C4-2B (cell line): ENCODE measurements around the gene KLHDC4.
"Not testable (repeated sequence)": the region's sequence is repeated elsewhere in the genome, so short reads cannot be mapped to it uniquely, and the experiment has no call there.

Experiments
- H3K27ac ChIP-seq: fragments of 450-650 bp; 2 replicates; pipeline ENCODE4 v1.5.1; 2017
- ZFX ChIP-seq: fragments of 450-650 bp; IDR thresholded peaks from 2 replicates; pipeline ENCODE4 v1.6.1; 2017
- TF ChIP-seq, protein P1 (sequence below): fragments of 450-650 bp; conservative IDR thresholded peaks from 2 replicates; pipeline ENCODE4 v1.5.1; 2017; ENCODE audit warnings: mild to moderate bottlenecking

Gene KLHDC4

DNA sequence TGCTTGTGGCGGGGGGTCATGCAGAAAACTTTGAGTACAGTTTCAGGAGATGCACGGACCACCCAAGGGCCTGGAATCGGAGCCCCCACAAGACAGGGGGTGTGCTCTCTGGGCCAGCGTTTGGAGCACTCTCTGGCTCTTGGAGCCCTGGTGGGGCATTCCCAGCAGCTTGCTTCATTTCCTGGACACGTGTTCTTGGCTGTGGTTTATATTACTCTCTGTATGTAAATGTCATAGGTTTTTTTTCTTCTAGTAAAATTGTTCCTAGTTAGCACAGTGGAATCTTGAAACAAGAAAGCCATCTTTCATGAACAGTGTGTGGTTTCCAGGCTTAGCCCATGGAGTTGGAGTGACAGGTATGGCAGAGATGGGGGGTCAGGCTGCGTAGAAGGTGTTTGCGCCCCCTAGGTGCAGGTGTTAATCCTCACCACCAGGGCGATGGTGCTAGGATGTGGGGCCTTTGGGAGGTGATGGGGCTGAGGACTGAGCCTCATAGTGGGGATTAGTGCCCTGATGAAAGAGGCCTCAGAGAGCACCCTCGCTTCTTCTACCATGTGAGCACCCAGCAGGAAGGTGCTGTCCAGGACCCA, 83.7 kb downstream of the KLHDC4 start:
- TF ChIP-seq, protein P1, sequence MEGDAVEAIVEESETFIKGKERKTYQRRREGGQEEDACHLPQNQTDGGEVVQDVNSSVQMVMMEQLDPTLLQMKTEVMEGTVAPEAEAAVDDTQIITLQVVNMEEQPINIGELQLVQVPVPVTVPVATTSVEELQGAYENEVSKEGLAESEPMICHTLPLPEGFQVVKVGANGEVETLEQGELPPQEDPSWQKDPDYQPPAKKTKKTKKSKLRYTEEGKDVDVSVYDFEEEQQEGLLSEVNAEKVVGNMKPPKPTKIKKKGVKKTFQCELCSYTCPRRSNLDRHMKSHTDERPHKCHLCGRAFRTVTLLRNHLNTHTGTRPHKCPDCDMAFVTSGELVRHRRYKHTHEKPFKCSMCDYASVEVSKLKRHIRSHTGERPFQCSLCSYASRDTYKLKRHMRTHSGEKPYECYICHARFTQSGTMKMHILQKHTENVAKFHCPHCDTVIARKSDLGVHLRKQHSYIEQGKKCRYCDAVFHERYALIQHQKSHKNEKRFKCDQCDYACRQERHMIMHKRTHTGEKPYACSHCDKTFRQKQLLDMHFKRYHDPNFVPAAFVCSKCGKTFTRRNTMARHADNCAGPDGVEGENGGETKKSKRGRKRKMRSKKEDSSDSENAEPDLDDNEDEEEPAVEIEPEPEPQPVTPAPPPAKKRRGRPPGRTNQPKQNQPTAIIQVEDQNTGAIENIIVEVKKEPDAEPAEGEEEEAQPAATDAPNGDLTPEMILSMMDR = no peak
- no peak for TF ChIP-seq ZFX

DNA sequence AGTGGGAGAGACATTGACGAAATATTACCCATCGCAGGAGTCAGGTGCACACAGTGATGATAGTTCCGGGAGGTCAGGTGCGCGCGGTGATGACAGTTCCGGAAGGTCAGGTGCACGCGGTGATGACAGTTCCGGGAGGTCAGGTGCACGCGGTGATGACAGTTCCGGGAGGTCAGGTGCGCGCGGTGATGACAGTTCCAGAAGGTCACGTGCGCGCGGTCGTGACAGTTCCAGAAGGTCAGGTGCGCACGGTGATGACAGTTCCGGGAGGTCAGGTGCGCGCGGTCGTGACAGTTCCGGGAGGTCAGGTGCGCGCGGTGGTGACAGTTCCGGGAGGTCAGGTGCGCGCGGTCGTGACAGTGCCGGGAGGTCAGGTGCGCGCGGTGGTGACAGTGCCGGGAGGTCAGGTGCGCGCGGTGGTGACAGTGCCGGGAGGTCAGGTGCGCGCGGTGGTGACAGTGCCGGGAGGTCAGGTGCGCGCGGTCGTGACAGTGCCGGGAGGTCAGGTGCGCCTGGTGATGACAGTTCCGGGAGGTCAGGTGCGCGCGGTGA, 84.7 kb downstream of the KLHDC4 start:
- H3K27ac ChIP-seq = not testable (repeated sequence)

More for the DNA sequence above, 83.7 kb downstream of the KLHDC4 start:
- no peak overlapping the region for H3K27ac ChIP-seq

DNA sequence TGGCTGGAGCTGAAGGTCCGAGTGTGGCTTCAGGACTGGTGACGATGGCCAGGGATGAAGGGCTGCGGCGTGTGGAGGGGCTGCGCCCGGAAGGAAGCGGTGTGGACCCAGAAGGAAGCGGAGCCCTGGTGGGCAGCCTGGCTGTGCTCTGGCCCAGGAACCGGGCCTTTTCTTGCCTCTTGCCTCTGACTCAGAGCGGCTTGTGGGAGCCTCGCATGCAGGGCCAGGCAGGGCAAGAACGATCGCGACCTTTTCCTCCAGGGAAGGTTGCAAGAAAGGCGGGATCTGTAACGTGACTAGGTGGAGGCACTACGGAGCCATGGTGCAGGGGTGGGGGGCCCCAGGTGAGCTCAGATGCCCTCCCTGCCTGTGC, 85.5 kb downstream of the KLHDC4 start:
- no peak for TF ChIP-seq ZFX
- TF ChIP-seq, protein P1 = no peak
- H3K27ac ChIP-seq = no peak overlapping the region

DNA sequence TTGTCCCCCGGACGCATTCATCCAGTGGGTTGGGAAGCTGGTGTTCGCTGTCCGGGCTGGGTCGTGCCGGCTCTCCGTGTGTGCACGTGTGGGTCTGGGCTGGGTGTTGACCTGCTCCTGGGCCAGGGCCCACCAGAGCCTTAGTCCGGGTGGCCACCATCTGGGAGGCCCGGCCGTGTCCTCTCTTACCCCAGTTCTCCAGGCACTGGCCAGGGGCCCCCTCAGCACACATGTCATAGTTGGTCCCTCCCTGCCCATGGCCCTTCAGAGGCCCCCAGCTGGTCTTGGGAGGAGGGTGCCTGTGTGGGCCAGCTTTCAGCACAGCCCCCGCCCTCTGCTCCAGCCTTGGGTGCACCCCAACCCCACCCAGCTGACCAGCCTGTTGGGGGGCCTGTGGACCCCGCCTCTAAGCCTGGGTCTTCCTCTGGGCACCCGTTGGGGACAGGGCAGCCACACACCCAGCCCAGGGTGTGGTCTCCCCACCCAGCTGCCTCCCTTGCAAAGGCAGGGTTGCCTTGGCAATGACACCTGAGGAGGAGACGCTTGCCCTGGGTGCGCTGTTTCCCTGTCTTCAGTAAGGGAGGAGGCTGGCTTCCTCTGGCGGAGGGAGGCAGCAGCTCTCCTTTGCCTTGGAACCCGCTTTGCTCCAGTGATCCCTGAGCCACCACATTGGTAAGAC, 86.1 kb downstream of the KLHDC4 start:
- TF ChIP-seq, protein P1 = no peak
- TF ChIP-seq ZFX = no peak
- H3K27ac ChIP-seq = no peak overlapping the region

DNA sequence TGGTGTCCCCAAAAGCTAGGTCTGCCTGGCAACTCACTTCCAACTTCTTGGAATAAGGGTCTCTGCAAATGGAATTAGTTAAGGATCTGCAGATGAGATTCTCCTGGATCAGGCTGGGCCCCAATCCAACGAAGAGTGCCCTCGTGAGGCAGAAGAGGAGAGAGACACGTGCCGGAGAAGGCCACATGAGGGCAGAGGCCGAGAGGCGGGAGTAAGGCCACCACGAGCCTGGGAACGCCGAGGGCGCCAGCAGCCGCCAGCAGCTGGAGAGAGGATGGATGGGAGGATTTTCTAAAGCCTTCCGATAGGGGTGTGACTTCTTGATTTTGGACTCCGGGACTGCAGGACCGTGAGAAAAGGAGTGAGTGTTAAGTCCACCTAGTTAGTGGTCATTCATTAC, 87.2 kb downstream of the KLHDC4 start:
- H3K27ac ChIP-seq = no peak overlapping the region
- TF ChIP-seq ZFX = no peak
- TF ChIP-seq, protein P1 = no peak

DNA sequence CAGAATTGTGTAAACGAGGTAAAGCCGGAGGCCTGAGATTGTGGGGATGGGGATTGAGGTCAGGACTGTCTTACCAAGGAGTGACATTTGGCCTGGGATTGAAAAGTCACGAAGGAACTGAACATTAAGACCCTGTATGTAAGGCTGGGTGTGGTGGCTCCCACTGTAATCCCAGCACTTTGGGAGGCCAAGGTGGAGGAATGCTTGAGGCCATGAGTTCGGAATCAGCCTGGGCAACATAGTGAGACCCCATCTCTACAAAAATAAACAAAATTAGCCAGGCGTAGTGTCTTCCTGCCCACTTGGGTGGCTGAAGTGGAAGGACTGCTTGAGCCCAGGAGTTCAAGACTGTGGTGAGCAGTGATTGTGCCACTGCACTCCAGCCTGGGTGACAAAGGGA, 88.0 kb downstream of the KLHDC4 start:
- TF ChIP-seq ZFX = no peak
- TF ChIP-seq, protein P1 = no peak
- no peak overlapping the region for H3K27ac ChIP-seq

DNA sequence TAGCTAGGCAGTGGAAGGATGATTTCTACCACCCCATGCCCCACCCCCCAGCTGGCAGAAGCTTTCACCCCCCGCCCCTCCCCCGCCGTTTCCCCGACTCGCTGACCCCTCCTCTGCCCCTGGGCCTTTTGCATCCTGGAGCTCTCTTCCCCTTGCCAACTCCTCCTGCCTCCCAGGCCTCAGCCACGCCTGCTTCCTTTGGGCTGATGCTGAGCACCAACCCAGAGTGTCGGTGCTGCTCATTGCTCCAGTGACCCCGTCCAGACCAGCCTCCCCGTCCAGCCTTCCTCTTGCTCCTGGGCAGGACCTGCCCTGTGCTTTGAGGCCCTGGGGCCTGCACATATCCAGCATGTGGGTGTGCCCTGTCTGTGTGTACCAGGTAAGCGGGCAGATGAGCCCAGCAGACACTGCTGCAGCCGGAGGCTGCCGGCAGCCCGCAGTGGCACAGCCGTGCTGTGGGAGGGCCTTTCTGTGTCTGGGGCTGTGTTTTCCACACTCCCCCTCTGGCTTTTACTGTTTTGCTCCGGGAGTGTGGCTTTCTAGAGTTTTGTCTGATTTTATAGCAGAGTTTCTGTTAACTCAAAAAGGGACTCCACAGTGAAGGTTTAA, 90.6 kb downstream of the KLHDC4 start:
- H3K27ac ChIP-seq = no peak overlapping the region
- no peak for TF ChIP-seq ZFX
- TF ChIP-seq, protein P1 = no peak
